ENCODE measurements around the gene SEC24D.

GRCh38 chr4:118734491-118735205 is 101.3 kb downstream of the SEC24D start:
- no peak for TF ChIP-seq CTCF (IDR thresholded peaks at IDR 0.05)
- no peak for TF ChIP-seq ZFX (IDR thresholded peaks at IDR 0.05; ENCODE audit: borderline replicate concordance)
